ENCODE results near the gene PDXK. TPM values are rescaled to one million over a fixed set of nuclear protein-coding genes. Genes with fewer than 3 reads are reported as not detected.

PDXK gene
- total RNA-seq, 1 donor = 69.4 TPM

- no peak overlapping the region for H3K4me3 ChIP-seq (ENCODE audit: low read depth, low read length)
- DNase-seq (ENCODE audit: low read depth) = no peak
- no peak for TF ChIP-seq CTCF (IDR thresholded peaks at IDR 0.05; ENCODE audit: insufficient read depth, low read length)
Measured at GRCh38 chr21:43766734-43767497, 48.0 kb downstream of the PDXK start.

GRCh38 chr21:43767498-43767983 lies 48.6 kb downstream of the PDXK start:
- no peak for TF ChIP-seq CTCF (IDR thresholded peaks at IDR 0.05; ENCODE audit: insufficient read depth, low read length)
- no peak for DNase-seq (ENCODE audit: low read depth)
- no peak overlapping the region for H3K4me3 ChIP-seq (ENCODE audit: low read depth, low read length)

GRCh38 chr21:43767984-43768867 lies 49.3 kb downstream of the PDXK start:
- no peak for TF ChIP-seq CTCF (IDR thresholded peaks at IDR 0.05; ENCODE audit: insufficient read depth, low read length)
- no peak overlapping the region for H3K4me3 ChIP-seq (ENCODE audit: low read depth, low read length)
- DNase-seq (ENCODE audit: low read depth) = peak; percentile 86

- TF ChIP-seq CTCF (IDR thresholded peaks at IDR 0.05; ENCODE audit: insufficient read depth, low read length) = no peak
- no peak overlapping the region for H3K4me3 ChIP-seq (ENCODE audit: low read depth, low read length)
- DNase-seq (ENCODE audit: low read depth) = no peak
Measured at GRCh38 chr21:43768868-43769167, 49.9 kb downstream of the PDXK start.

GRCh38 chr21:43769325-43769958 lies 50.5 kb downstream of the PDXK start:
- no peak for DNase-seq (ENCODE audit: low read depth)
- TF ChIP-seq CTCF (IDR thresholded peaks at IDR 0.05; ENCODE audit: insufficient read depth, low read length) = no peak
- no peak overlapping the region for H3K4me3 ChIP-seq (ENCODE audit: low read depth, low read length)

- TF ChIP-seq CTCF (IDR thresholded peaks at IDR 0.05; ENCODE audit: insufficient read depth, low read length) = no peak
- DNase-seq (ENCODE audit: low read depth) = no peak
- H3K4me3 ChIP-seq (ENCODE audit: low read depth, low read length) = no peak overlapping the region
Measured at GRCh38 chr21:43770066-43770655, 51.2 kb downstream of the PDXK start.
